Embryonic facial prominence (tissue), 1 donor: Measurements from ENCODE around the gene RCSD1.
"Not testable (repeated sequence)": the region's sequence is repeated elsewhere in the genome, so short reads cannot be mapped to it uniquely, and the experiment has no call there.

ENCODE experiments used
- DNase-seq: peaks from one replicate; pipeline ENCODE4 v3.0.0-alpha.2; 2016; ENCODE audit errors: extremely low spot score

The RCSD1 gene

DNA sequence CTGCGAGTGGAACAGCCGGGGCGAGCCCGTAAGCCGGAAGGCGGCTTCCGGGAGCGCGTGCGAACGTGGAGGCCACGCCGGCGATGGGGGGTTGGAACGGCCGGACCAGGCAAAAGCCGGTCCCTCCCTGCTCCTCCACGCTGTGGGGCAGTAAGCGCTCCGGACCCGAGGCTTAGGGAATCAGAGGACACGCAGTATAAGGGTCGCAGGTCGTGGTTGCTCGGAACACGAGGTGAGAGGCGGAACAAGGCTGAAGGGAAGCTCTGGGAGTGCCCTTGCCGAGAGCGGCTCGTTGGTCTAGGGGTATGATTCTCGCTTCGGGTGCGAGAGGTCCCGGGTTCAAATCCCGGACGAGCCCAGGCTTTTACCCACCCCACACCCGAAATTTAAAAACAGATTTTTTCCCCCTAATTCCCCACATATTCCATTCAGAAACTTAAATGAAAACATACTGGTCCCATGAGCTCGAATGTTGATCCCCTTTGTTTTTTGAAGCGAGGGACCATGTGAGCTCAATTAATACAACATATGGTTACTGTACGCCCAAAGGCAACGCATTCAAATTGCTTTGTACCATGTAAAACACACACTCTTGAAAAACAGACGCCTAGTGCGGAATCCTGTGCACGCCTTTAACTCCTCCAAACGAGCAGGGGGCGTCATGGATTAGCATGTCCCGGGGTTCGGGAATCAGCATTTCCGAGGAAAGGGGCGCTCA, 84.6 kb downstream of the RCSD1 start:
- DNase-seq, result peak; percentile 71

DNA sequence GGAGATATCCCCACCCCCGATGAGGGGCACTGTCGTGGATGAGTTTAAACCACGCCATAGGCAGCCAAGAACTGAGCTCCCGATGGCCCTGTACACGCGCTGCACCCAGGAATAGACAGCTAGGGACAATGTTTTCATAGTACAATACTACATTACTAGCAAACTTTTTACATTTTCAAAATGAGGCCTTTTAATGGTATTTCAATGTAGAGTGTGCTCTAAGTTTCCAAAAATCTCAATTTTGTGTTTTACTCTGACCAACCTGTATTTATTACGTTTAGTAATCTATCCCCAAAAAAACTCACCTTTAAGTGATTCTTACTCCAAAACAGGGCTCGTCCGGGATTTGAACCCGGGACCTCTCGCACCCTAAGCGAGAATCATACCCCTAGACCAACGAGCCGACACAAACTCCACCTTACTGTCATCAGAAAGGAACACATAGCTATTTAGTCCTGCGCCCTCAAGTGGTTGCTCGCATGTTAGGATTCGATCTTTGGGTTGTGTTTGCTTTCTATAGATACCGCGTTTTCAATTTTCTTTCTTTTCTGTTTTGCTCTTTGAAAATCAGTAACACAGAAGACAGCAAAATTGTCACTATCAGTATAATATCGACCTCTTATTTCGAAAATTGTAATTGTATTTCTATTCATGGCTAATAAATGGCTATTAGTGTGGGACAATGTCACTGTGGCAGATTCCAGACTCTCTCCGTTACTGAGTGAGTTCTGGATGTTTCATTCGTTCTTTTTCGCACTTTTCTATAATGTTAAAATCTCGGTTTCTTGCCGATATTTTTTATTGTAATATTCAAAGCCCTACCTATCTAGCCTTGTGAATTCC, 85.3 kb downstream of the RCSD1 start:
- DNase-seq, result peak; percentile 89

DNA sequence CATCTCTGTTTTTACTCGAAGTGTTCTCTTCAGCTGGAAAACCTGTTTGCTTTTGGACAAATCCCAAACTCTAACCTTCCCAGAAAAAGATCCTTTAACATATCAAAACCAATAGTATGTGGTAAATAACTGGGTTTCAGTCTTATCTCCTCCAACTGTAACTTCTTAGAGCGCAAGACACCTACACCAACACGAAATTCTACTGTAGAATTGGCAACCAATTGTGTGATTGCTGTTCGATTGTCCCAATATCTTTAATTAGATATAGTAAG, 85.9 kb downstream of the RCSD1 start:
- DNase-seq, result peak; percentile 14

DNA sequence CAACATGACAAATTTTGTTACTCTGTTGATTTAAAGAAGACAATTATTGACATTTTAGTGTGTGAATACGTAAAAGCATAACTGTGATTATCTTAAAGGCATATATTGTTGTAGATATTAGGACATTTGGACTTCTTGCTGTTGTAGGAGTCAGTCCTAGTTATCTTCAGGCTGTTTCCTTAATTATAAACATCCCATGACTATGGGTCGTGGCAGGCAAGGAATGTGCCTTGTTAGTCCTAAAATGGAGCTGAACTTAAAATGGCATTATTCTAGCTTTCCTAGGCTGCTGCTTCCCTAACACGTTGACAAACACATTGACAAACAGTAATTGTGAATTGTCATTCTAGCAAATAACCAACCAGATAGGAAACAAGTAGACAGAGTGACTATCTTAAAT, 87.3 kb downstream of the RCSD1 start:
- no peak for DNase-seq

DNA sequence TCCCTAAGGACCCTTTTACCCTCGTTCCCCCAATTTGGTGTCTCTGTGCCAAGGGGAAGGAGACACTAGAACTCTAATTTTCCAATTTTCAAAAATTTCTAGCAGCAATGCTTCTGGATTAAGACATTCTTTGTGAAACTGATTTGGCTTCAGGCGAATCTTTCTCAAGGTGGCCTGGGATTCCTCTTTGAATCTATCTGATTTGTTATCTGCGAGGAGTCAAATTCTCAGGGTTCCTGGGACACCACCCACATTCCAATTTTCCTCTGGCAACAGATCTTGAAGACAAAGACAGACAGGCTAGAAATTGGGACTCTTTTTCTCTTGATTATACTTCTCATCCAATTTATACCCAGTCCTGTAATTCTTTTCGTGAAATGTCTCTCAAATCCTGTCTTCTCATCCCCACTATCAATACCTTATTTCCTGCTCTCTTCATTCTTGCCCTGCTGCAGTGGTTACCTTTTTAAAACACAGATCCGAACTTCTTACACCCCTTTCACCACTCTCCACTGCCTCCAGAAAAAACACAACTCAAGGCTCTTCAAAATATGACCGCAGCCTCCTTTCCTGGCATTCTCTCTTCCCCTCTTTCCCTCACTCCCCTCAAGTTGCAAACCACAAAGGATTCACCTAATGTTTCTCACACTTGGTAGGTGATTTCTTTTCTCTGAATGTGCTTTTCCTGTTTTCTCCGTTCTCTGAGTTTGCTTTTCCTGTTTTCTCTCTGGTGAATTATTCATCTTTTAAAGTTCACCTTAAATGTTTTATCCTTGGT, 89.1 kb downstream of the RCSD1 start:
- no peak for DNase-seq

DNA sequence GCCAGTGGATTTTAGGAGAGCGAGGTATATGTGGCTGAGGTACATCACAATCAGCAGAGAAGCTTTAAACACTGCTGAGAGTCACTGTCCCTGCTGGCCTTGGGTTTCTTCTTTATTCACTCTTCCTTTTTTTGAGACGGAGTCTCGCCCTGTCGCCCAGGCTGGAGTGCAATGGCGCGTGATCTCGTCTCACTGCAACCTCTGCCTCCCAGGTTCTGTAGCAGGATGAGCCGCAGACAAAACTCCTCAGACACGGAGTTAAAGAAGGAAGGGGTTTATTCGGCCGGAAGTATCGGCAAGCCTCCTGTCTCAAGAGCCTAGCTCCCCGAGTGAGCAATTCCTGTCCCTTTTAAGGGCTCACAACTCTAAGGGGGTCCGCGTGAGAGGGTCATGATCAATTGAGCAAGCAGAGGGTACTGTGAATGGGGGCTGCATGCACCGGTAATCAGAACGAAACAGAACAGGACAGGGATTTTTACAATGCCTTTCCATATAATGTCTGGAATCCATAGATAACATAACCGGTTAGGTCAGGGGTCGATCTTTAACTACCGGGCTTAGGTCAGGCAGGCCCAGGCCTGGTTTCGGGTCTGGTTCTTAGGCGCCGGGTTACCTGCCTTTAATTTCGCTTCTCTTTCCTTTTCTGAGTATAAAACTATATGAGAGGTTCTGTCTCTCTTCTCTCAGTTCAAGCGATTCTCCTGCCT, 89.8 kb downstream of the RCSD1 start:
- not testable (repeated sequence) for DNase-seq

DNA sequence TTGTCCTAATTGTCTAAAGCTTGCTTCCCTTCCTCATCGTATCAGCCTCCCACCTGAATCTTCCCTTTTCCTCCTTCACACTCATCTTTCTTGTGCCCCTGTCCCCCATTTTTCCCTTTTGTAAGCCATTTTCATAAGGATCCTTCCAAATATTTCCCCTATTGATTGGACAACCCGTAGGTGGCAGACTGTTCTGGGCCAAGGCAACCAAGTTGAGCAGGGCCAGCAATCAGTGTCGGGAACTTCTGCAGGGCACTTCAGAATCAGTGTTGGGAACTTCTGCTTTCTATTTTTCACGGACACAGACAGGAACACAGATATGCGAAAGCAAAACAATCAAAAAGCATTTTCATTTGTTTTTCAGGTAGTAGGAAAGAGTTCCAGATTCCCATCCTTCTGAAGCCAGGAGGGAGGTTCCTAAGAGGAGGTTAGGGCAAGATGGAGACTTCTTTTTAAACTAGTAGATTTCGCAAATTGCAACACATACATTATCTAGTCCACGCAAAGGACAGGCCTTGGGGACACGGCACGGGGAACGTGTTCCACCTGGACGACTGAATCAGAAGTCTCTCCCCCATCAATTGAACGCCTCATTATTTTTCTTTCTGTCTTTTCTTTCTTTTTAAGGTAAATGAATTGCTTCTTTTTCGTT, 91.1 kb downstream of the RCSD1 start:
- DNase-seq, result no peak

DNA sequence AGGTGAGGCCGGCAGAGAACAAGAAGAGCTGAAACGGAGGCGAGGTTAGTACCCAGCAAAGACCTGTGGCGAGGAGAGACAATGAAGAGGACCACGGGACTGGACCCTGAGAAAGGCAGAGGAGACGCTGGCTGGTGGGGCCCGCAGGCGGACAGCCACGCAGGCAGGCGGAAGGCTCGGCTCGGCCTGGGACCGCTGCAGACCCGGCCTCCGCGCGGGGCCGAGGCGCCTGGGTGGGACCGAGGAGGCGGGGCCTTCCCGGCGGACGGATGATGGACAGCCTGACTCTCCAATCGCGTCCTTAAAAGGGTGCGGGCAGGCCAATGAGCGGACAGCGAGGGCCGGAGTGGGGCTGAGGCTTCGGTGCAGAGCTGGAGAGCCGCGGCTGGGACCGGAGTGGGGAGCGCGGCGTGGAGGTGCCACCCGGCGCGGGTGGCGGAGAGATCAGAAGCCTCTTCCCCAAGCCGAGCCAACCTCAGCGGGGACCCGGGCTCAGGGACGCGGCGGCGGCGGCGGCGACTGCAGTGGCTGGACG, 91.7 kb downstream of the RCSD1 start, which contains the start of gene MPZL1:
MPZL1 (plus strand) TSS at position 366 of the 535 bp plus-strand sequence. CDS start 170 bp downstream, outside the sequence.
- DNase-seq, result peak; percentile 92

DNA sequence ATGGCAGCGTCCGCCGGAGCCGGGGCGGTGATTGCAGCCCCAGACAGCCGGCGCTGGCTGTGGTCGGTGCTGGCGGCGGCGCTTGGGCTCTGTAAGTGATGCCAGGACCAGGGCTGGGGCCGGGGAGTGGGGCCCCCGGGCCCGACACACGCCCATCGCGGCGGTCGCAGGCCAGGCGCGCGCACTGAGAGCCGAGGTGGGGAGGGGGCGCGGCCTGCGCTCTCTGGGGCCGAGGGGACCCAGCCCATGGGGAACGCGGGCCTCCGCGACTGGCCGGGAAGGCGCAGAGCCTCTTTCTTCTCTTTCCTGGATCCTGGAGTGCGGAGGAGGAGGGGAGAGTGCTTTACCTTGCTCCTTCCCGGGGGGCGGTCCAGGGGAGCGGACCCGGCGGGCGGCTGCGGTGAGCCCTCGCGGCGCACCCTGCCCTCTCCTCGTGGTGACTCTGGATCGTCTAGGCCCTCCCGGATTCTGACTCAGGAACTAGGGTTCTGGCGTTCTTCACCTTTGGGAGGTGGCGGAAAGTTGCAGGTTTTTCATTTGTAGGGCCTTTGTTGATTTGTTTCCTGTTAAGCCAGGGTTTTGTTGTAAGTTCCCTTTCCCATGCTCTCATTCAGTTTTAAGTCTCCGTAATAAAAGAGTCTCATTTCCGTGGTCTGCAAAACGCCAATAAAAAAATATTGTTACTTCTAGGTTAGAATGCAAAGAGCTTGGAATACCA, 92.3 kb downstream of the RCSD1 start:
- no peak for DNase-seq

DNA sequence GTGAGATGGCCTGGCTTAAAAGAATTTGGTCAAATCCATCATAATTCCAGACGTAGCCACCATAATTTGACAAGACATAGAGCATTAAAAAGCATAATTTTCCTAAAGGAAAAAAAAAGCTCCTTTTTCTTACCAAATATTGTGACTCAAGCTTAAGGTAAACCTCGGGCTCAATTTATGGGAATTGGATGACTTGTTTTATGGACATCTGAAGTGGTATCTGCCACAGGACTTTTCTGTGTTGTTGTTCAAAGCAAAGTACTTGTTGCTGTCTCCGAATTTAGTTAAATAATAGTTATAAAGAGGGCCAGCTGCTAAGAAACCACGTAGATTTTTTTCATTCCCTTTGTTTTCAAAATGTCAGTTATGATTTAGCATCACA, 92.8 kb downstream of the RCSD1 start:
- no peak for DNase-seq

DNA sequence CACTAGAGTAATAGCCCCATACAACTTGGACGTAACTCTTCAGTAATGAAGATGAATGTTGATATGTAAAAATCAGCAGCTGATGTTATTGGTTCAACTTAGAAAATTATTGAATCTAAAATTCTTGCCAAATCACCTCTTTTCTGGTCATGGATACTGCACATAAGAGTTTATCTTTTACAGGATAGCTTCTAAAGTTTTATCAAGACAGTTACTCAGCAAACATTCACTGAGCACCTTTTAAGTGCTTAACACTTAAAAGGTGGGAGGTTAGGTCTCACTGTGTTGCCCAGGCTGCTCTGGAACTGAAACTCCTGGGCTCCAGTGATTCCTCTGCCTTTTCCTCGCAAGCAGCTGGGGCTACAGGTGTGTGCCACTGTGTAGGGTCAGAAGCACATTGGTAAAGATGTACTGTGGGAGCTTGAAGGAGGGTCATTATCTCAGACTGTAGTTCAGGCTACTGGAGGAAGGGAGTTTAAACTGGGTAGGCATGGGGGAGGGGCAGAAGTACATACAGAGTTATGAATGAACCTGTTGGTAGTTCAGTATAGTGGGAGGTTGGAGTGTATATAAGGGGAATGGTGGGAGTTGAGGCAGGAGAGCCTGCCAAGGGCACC, 93.8 kb downstream of the RCSD1 start:
- DNase-seq, result no peak

DNA sequence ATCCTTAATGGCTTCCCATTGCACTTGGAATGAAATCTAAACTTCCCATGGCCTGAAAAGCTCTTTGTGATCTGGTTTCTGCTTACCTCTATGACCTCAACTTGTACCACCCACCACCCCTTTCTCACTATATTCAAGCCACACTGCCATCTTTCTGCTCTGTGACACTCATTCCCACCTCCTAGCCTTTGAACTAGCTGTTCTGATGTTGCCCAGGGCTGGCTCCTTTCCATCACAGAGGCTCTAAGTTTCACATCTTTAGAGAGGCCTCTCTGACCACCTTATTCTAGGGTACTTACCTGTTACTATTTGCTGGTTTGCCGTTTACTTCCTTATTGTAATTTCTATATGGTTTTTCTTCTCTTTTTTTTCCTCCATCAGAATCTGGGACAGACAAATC, 96.0 kb downstream of the RCSD1 start:
- no peak for DNase-seq

DNA sequence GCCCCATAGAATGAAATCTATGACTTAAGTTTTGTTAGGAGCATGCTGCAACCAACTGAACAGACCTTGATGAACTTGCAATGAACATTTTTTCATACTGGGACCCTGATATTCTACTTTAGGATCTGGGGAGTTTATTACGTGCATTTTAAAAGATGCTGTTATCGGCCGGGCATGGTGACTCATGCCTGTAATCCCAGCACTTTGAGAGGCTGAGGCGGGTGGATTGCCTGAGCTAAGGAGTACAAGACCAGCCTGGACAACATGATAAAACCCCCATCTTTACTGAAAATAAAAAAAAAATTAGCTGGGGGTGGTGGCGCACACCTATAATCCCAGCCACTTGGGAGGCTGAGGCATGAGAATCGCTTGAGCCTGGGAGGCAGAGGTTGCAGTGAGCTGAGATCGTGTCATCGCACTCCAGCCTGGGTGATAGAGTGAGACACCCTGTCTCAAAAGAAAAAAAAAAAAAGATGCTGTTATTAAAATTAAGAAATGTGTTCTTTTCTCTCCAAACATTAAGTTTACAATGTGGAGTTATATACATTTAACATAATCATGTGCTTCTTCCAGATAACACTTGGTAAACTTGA, 98.9 kb downstream of the RCSD1 start:
- DNase-seq, result no peak

DNA sequence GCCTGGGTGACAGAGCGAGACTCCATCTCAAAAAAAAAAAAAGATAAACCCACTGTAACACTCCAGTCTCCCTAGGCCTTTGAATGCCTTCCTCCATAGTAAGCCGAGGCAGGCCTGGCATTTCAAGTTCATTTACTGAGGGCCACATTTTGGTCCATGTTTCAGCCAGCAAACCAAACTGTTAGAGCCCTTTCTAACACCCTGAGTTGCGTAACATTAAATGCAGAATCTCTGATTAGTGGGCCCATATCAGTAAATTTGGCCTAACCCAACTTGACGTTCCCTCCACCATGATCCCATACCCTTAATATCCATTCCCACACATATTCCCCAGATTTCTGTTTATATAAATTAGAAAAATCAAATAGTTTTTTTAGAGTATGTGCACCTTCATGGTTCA, 104.2 kb downstream of the RCSD1 start:
- DNase-seq, result no peak

DNA sequence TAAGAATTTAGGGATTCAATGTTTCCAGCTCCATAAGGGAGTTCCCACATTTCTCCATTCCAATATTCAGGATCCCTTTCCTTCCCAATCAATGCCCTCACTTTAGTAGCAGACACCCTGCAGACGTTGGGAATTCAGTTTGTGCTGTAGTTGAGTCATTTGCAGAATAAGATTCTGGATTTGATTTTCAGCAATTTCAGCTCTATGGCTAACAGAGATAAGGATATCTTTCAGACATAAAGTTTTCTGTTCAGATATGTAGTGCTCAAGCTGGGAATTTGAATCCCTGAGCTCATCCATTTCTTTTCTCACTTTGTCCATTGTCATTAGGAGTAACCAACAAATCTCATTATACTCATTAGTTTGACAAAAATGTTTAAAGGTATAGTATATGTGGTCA, 104.8 kb downstream of the RCSD1 start:
- DNase-seq, result no peak

DNA sequence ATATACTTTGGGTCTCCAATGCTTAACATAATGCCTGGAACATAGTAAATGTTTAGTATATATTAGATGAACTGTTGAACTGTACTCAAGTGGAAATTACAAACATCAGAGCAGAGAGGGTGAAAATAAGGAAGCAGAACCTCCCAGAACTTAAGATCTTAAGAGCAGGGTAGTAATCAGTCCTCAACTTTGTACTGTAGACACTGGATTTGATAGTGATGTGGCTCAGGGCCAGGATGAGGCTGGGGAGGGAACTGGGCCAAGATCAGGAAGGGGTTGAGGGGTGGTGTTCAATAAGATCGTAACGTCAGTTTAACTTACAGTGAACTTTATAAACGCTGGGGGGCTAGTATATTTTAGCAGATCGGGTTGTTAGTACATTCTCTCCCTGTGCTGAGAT, 107.1 kb downstream of the RCSD1 start:
- DNase-seq, result no peak

DNA sequence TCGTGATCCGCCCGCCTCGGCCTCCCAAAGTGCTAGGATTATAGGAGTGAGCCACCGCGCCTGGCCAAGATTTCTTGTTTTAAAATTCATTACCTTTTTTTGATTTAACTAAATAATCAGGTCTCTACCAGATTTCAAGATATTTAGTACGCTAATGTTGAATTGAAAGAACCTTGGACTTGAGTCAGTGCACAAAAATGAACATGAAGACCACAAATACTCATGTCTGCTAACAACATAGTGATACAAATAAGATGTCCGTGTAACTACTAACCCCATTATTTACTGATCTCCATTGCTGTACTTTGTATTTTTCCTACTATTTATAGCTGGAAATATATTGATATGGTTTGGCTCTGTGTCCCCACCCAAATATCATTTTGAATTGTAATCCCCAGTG, 108.1 kb downstream of the RCSD1 start:
- DNase-seq, result no peak

DNA sequence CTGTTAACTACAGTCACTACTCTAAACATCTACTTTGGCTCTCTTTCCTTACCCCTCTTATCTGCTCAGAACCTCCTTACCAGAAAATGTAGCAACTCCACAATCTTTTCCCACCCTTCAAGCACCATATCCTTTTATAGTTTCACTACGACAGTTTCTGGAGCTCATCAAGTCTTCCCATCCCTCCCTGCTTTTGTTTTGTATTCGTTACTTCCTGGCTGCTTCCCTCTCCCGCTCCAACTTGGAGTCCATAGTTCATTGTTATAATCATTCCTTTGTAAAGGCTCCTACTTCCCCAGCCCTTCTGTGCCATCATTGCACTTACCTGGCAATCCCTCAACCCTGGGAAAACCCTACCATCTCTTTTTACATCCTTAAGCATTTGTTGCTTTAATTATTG, 109.7 kb downstream of the RCSD1 start:
- DNase-seq, result no peak

DNA sequence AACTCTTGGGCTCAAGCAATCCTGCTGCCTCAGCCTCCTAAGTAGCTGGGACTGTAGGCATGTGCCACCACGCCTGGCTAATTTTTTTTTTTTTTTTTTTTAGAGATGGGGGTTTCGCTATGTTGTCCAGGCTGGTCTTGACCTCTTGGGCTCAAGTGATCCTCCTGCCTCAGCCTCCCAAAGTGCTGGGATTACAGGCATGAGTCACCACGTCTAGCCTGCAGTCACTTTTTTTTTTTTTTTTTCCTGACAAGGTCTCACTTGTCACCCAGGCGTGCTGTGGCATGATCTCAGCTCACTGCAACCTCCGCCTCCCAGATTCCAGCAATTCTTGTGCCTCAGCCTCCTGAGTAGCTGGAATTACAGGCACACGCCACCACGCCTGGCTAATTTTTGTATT, 111.1 kb downstream of the RCSD1 start:
- DNase-seq, result not testable (repeated sequence)
